CD14-positive monocyte (primary cell): ENCODE results near the gene SPANXD. TPM values are rescaled to one million over a fixed set of nuclear protein-coding genes. Genes with fewer than 3 reads are reported as not detected.

Source experiments
- DNase-seq, 3 donors: peaks; one replicate each; pipeline ENCODE4 v3.0.0-alpha.2; 2011 to 2022
- H2AFZ ChIP-seq: 2 replicates; pipeline ENCODE4 v1.6.0; 2012; ENCODE audit warnings: mild to moderate bottlenecking, low read depth, low read length, inconsistent platforms; ENCODE audit not compliant: insufficient read depth, poor library complexity, severe bottlenecking
- H3K27ac ChIP-seq, 2 donors: 1 replicate in 1 of 2; 2 replicates in 1 of 2; pipeline ENCODE4 v1.5.1; 2012 to 2013; ENCODE audit warnings: low read length in 2 of 2, control low read depth in 1 of 2, inconsistent platforms in 1 of 2, low read depth in 1 of 2, mild to moderate bottlenecking in 1 of 2
- H3K27me3 ChIP-seq, 2 donors: one replicate each; pipeline versions ENCODE4 v1.6.0 to v1.6.1; 2011 to 2013; ENCODE audit warnings: low read length in 2 of 2; ENCODE audit not compliant: control insufficient read depth in 2 of 2, insufficient read depth in 2 of 2
- H3K36me3 ChIP-seq, 2 donors: replicated peaks in 1 of 2; 1 replicate in 1 of 2; 2 replicates in 1 of 2; pipeline versions ENCODE4 v1.5.1 to v1.6.1; 2012 to 2013; ENCODE audit warnings: low read length in 2 of 2, control low read depth in 1 of 2, inconsistent platforms in 1 of 2, mild to moderate bottlenecking in 1 of 2; ENCODE audit not compliant: insufficient read depth in 2 of 2, control insufficient read depth in 1 of 2
- H3K4me1 ChIP-seq, 2 donors: 1 replicate in 1 of 2; 2 replicates in 1 of 2; pipeline versions ENCODE4 v1.5.1 to v1.6.1; 2012 to 2013; ENCODE audit warnings: low read length in 2 of 2, control low read depth in 1 of 2, inconsistent platforms in 1 of 2, mild to moderate bottlenecking in 1 of 2, moderate library complexity in 1 of 2; ENCODE audit not compliant: insufficient read depth in 2 of 2, control insufficient read depth in 1 of 2
- H3K4me2 ChIP-seq: replicated peaks from 2 replicates; pipeline ENCODE3; 2012; ENCODE audit warnings: low read length, moderate library complexity, mild to moderate bottlenecking; ENCODE audit not compliant: poor library complexity, severe bottlenecking; ENCODE audit errors: extremely low read depth
- H3K4me3 ChIP-seq, 3 experiments: fragments of 200-600 bp in 1 of 3; sonication (generic) in 1 of 3; replicated peaks in 1 of 3; 1 replicate in 2 of 3; 2 replicates in 1 of 3; pipeline ENCODE4 v1.5.1; 2011 to 2013; ENCODE audit warnings: low read length in 3 of 3, mild to moderate bottlenecking in 3 of 3, control low read depth in 2 of 3, low read depth in 2 of 3, inconsistent platforms in 1 of 3, moderate library complexity in 1 of 3
- H3K79me2 ChIP-seq: 2 replicates; pipeline ENCODE4 v1.6.0; 2012; ENCODE audit warnings: mild to moderate bottlenecking, control low read depth, inconsistent platforms, low read length, moderate library complexity; ENCODE audit not compliant: insufficient read depth
- H3K9ac ChIP-seq: 2 replicates; pipeline ENCODE4 v1.6.0; 2017; ENCODE audit warnings: low read length, mild to moderate bottlenecking; ENCODE audit not compliant: insufficient read depth, poor library complexity, severe bottlenecking
- H3K9me3 ChIP-seq, 2 donors: replicated peaks in 1 of 2; 1 replicate in 1 of 2; 2 replicates in 1 of 2; pipeline versions ENCODE4 v1.5.1 to v1.6.1; 2012 to 2013; ENCODE audit warnings: low read length in 2 of 2, control low read depth in 1 of 2; ENCODE audit not compliant: control insufficient read depth in 1 of 2, insufficient read depth in 1 of 2
- H4K20me1 ChIP-seq: 2 replicates; pipeline ENCODE4 v1.6.0; 2012; ENCODE audit warnings: mild to moderate bottlenecking, low read length, control low read depth, moderate library complexity; ENCODE audit not compliant: insufficient read depth
- H3K27ac Mint-ChIP-seq, 7 donors: one replicate each; pipeline ENCODE4 v1.8.0; 2020; ENCODE audit warnings: mild to moderate bottlenecking in 7 of 7, mixed read lengths in 7 of 7, moderate library complexity in 6 of 7, inconsistent platforms in 2 of 7
- H3K27me3 Mint-ChIP-seq, 3 donors: one replicate each; pipeline ENCODE4 v1.8.0; 2021 to 2022; ENCODE audit warnings: low read depth in 3 of 3, mild to moderate bottlenecking in 3 of 3, mixed read lengths in 3 of 3, moderate library complexity in 3 of 3, inconsistent platforms in 1 of 3
- H3K36me3 Mint-ChIP-seq, 2 donors: one replicate each; pipeline ENCODE4 v1.8.0; 2020; ENCODE audit warnings: mixed read lengths in 2 of 2, inconsistent platforms in 1 of 2, mild to moderate bottlenecking in 1 of 2
- H3K4me1 Mint-ChIP-seq: one replicate; pipeline ENCODE4 v1.8.0; 2020; ENCODE audit warnings: mild to moderate bottlenecking, mixed read lengths
- H3K4me3 Mint-ChIP-seq, 2 donors: one replicate each; pipeline ENCODE4 v1.8.0; 2020; ENCODE audit warnings: mild to moderate bottlenecking in 2 of 2, mixed read lengths in 2 of 2, moderate library complexity in 1 of 2
- H3K9me3 Mint-ChIP-seq, 7 donors: one replicate each; pipeline ENCODE4 v1.8.0; 2020 to 2022; ENCODE audit warnings: mixed read lengths in 7 of 7, mild to moderate bottlenecking in 6 of 7, moderate library complexity in 6 of 7, inconsistent platforms in 2 of 7
- CTCF ChIP-seq: fragments of 200-600 bp; IDR thresholded peaks from one replicate; pipeline ENCODE4 v1.8.0; 2022; ENCODE audit warnings: antibody characterized with exemption, mild to moderate bottlenecking
- WGBS: methylation state at CpG from one replicate; pipeline ENCODE4 v1.1.5; 2013; ENCODE audit warnings: missing lambda C conversion rate; ENCODE audit not compliant: insufficient coverage; 5-methylcytosine and 5-hydroxymethylcytosine counted together
- intact Hi-C, 2 donors: fragments of 100-400 bp; cut with micrococcal nuclease; formaldehyde crosslinking; loops; one replicate each; pipeline versions ENCODE4 v1.15.0 to v1.15.1; 2023
- polyA plus RNA-seq, 3 donors: library from polyadenylated mRNA; depleted of rRNA in 1 of 3; unstranded in 2 of 3; stranded (reverse) in 1 of 3; fragments of 300-500 nt in 2 of 3; fragments of >200 nt in 1 of 3; fragmentation: Illumina TruSeq in 2 of 3; gene quantifications; 1 replicate in 2 of 3; 2 replicates in 1 of 3; pipeline ENCODE4 v1.2.3, GENCODE V29; 2012 to 2021

The SPANXD gene
- polyA plus RNA-seq, 3 donors: not detected

- Histone ChIP-seq H3K4me3 (no peak overlapping the region), H4K20me1 (no peaks in the 10 kb centered on the region), H3K79me2 (no peaks in the 10 kb centered on the region), H3K4me2 (no peak overlapping the region), H2AFZ (no peak overlapping the region), H3K4me1 (no peaks in the 10 kb centered on the region), H3K27me3 (no peaks in the 10 kb centered on the region), H3K9ac (no peak overlapping the region), H3K27ac (no peak overlapping the region), H3K36me3 (no peaks in the 10 kb centered on the region), H3K9me3 (no peaks in the 10 kb centered on the region)
- H3K9me3 Mint-ChIP-seq: peaks cover 0 to 4% (median 0%) of the 10 kb centered on the region in 7 donors
- TF ChIP-seq CTCF: no peak
- no peaks in the 10 kb centered on the region for H3K36me3 Mint-ChIP-seq
- DNase-seq: no peak
- H3K27ac Mint-ChIP-seq: no peak overlapping the region
- whole genome bisulfite sequencing: no CpG with 5 or more reads among the region's 2 CpGs
- no peaks in the 10 kb centered on the region for H3K4me1 Mint-ChIP-seq
- H3K4me3 Mint-ChIP-seq: no peak overlapping the region
- intact Hi-C loops: no loop called here
- no peaks in the 10 kb centered on the region for H3K27me3 Mint-ChIP-seq
Measured at GRCh38 chrX:141673946-141674345, 24.6 kb downstream of the SPANXD start.

DNA sequence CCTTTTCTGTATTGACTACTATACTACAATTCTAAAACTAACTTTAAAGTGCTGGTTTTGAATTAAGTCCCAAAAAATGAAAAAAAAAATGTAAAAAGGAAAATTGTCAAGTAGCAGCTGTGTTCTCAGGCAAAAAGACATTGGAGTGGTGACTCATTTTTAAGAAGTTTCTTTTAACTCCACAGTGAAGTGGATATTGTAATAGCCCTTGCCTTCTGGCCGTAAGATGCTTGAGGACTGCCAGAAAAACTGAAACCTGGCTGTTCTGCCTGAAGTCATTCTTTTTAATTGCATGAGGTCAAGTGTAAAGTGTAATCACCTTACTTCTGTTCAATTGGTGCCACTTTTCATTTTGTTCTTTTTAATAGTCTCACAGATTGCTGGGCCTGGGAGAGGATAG, 28.9 kb downstream of the SPANXD start:
- Mint-ChIP-seq H3K36me3 (no peaks in the 10 kb centered on the region), H3K4me1 (no peaks in the 10 kb centered on the region), H3K9me3 (peaks cover 0 to 4% (median 0%) of the 10 kb centered on the region in 7 donors), H3K27me3 (no peaks in the 10 kb centered on the region), H3K4me3 (no peak overlapping the region), H3K27ac (no peak overlapping the region)
- H3K4me2 ChIP-seq: no peak overlapping the region
- H2AFZ ChIP-seq: no peak overlapping the region
- H3K9ac ChIP-seq: no peak overlapping the region
- H3K27ac ChIP-seq: no peak overlapping the region
- H3K9me3 ChIP-seq: no peaks in the 10 kb centered on the region
- whole genome bisulfite sequencing: no CpG with 5 or more reads among the region's 1 CpG
- no peak for DNase-seq
- no peaks in the 10 kb centered on the region for H3K4me1 ChIP-seq
- no peaks in the 10 kb centered on the region for H3K27me3 ChIP-seq
- no peaks in the 10 kb centered on the region for H3K36me3 ChIP-seq
- no peak for TF ChIP-seq CTCF
- no peaks in the 10 kb centered on the region for H4K20me1 ChIP-seq
- no peaks in the 10 kb centered on the region for H3K79me2 ChIP-seq
- intact Hi-C loops: no loop called here
- H3K4me3 ChIP-seq: no peak overlapping the region
